Measurements from ENCODE around the gene ELMOD3. TPM values are rescaled to one million over a fixed set of nuclear protein-coding genes. Genes with fewer than 3 reads are reported as not detected.

Gene ELMOD3
- total RNA-seq, 1 donor from 2014 or later: 18.0 TPM

DNA sequence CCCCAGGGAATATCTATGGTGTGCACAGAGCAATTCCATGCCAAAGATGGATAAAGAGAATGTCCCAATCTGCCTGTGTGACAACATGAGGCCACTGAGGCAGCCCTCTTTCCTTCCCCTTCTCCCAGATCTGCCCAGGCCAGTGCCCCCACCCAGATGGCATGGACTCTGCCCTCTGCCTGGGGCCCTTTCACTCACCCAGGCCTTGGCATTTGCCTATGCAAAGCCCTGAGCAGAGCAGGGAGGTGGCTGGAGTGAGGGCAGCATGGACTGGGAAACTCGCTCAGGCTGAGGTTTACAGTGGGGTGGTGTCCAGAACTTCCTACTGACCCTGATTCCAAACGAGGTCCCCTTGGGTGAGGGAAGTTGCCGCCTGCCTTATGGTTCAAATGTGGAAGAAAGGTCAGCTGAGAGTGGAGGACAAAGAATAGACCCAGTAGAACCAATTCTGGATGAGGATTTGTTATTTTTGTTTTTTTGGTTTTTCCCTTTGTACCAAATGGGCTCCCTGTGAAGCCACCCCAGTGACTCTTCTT lies 72.8 kb downstream of the ELMOD3 start:
- H3K27ac Mint-ChIP-seq (ENCODE audit: unreplicated experiment): no peak overlapping the region
- H3K27me3 Mint-ChIP-seq (ENCODE audit: unreplicated experiment): peaks cover 17% of the 10 kb centered on the region
- no peak overlapping the region for H3K4me3 Mint-ChIP-seq (ENCODE audit: unreplicated experiment)
- TF ChIP-seq, protein P1, sequence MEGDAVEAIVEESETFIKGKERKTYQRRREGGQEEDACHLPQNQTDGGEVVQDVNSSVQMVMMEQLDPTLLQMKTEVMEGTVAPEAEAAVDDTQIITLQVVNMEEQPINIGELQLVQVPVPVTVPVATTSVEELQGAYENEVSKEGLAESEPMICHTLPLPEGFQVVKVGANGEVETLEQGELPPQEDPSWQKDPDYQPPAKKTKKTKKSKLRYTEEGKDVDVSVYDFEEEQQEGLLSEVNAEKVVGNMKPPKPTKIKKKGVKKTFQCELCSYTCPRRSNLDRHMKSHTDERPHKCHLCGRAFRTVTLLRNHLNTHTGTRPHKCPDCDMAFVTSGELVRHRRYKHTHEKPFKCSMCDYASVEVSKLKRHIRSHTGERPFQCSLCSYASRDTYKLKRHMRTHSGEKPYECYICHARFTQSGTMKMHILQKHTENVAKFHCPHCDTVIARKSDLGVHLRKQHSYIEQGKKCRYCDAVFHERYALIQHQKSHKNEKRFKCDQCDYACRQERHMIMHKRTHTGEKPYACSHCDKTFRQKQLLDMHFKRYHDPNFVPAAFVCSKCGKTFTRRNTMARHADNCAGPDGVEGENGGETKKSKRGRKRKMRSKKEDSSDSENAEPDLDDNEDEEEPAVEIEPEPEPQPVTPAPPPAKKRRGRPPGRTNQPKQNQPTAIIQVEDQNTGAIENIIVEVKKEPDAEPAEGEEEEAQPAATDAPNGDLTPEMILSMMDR (IDR thresholded peaks at IDR 0.05; ENCODE audit: partially characterized antibody, unreplicated experiment): no peak
- H3K4me1 Mint-ChIP-seq (ENCODE audit: low read depth, unreplicated experiment): peaks cover 31% of the 10 kb centered on the region
- H3K36me3 Mint-ChIP-seq (ENCODE audit: unreplicated experiment): no peaks in the 10 kb centered on the region
- H3K9me3 Mint-ChIP-seq (ENCODE audit: unreplicated experiment): peaks cover 12% of the 10 kb centered on the region
- no peak for DNase-seq

DNA sequence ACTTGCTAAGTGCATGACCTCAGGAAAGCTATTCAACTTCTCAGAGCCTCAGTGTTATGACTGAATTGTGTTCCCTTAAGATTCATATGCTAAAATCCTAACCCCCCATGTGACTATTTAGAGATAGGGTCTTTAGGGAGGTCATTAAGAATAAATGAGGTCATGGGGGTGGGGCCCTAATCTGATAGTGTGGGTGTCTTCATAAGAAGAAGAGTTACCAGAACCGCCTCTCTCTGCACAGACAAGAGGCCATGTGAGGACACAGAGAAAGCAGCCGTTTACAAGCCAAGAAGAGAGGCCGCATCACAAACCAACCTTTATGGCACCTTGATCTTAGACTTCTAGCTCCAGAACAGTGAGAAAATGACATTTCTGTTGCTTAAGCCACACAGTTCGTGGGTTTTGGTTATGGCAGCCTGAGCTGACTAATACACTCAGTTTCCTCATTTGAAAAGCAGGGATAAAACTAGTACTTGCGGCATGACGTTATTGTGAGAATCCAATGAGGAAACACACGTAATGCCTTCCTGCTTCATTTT lies 73.8 kb downstream of the ELMOD3 start:
- no peak for DNase-seq
- TF ChIP-seq, protein P1 (IDR thresholded peaks at IDR 0.05; ENCODE audit: partially characterized antibody, unreplicated experiment): no peak
- H3K27me3 Mint-ChIP-seq (ENCODE audit: unreplicated experiment): peaks cover 14% of the 10 kb centered on the region
- H3K9me3 Mint-ChIP-seq (ENCODE audit: unreplicated experiment): peaks cover 13% of the 10 kb centered on the region
- H3K36me3 Mint-ChIP-seq (ENCODE audit: unreplicated experiment): no peaks in the 10 kb centered on the region
- peaks cover 27% of the 10 kb centered on the region for H3K4me1 Mint-ChIP-seq (ENCODE audit: low read depth, unreplicated experiment)
- H3K4me3 Mint-ChIP-seq (ENCODE audit: unreplicated experiment): no peak overlapping the region
- H3K27ac Mint-ChIP-seq (ENCODE audit: unreplicated experiment): no peak overlapping the region

DNA sequence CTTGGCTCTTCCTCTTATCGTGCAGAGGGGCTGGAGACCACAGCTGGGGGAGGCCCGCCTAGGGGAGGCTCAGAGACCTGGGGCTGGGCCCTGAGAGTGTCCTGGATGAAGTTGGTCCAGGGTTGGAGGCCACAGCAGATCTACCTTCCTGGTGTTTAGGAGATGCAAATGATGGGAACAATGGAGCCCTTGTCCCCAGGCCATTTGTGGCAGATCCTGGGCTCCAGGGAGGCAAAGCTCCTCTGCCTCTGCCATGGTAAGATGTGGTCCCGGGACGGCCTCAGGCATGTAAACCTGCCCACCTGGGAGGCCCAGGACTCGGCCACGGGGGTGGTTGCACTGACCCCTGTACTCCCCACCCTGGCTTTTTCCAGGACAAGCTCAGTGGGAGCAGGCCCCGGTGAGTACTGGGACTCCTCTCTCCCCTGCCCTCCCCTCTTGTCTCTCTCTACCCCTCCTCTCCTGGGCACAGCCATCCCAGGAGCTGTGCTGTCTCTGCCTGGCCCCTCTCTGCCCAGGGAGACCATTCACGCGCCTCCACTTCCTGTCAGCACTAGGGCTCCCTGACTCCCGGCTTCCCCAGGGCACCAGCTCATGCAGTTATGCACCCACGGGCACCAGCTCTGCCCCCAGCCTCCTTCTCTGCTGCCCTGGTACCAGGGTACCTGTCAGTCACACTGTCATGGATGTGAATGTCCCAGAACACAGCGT lies 74.8 kb downstream of the ELMOD3 start:
- H3K27me3 Mint-ChIP-seq (ENCODE audit: unreplicated experiment): peaks cover 15% of the 10 kb centered on the region
- H3K4me1 Mint-ChIP-seq (ENCODE audit: low read depth, unreplicated experiment): peaks cover 26% of the 10 kb centered on the region
- TF ChIP-seq, protein P1 (IDR thresholded peaks at IDR 0.05; ENCODE audit: partially characterized antibody, unreplicated experiment): no peak
- H3K27ac Mint-ChIP-seq (ENCODE audit: unreplicated experiment): no peak overlapping the region
- no peak for DNase-seq
- no peaks in the 10 kb centered on the region for H3K36me3 Mint-ChIP-seq (ENCODE audit: unreplicated experiment)
- no peak overlapping the region for H3K4me3 Mint-ChIP-seq (ENCODE audit: unreplicated experiment)
- H3K9me3 Mint-ChIP-seq (ENCODE audit: unreplicated experiment): peaks cover 11% of the 10 kb centered on the region

DNA sequence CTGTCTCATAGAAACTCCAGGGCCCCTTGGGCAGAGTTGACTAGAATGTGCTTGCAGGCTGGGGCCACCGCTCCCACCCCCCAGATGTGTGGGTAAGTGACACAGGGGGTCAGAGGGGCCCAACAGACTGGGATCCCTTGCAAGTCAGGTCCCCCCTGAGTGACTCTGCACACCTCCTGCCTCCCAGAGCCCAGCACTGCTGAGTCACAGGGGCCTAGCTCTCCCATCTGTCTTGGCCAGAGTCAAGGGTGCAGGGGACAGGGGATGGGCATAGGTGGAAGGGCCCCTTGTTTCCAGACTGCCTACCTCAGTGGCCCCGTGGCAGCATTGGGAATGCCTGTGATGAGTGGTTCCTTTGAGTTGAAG lies 75.3 kb downstream of the ELMOD3 start:
- Mint-ChIP-seq H3K36me3 (ENCODE audit: unreplicated experiment) (no peaks in the 10 kb centered on the region), H3K4me3 (ENCODE audit: unreplicated experiment) (no peak overlapping the region), H3K4me1 (ENCODE audit: low read depth, unreplicated experiment) (peaks cover 26% of the 10 kb centered on the region), H3K27me3 (ENCODE audit: unreplicated experiment) (peaks cover 15% of the 10 kb centered on the region), H3K27ac (ENCODE audit: unreplicated experiment) (no peak overlapping the region), H3K9me3 (ENCODE audit: unreplicated experiment) (peaks cover 12% of the 10 kb centered on the region)
- no peak for DNase-seq
- TF ChIP-seq, protein P1 (IDR thresholded peaks at IDR 0.05; ENCODE audit: partially characterized antibody, unreplicated experiment): no peak
